Activated CD4-positive, alpha-beta T cell treated with anti-CD3 and anti-CD28 coated beads, Interleukin-10, Interleukin-2, amounts not matched to agents 100 ng/mL and 50 ng/mL, durations not matched to agents 16 hours and 8 hours (primary cell): ENCODE data around the gene FAF2.
A peak's percentile ranks its signal among the peaks of the same experiment; 100 is the strongest.
"Not testable (repeated sequence)": the region's sequence is repeated elsewhere in the genome, so short reads cannot be mapped to it uniquely, and the experiment has no call there.

Experiments
- DNase-seq: peaks from one replicate; pipeline ENCODE4 v3.0.0-alpha.2; 2020

Gene FAF2, protein sequence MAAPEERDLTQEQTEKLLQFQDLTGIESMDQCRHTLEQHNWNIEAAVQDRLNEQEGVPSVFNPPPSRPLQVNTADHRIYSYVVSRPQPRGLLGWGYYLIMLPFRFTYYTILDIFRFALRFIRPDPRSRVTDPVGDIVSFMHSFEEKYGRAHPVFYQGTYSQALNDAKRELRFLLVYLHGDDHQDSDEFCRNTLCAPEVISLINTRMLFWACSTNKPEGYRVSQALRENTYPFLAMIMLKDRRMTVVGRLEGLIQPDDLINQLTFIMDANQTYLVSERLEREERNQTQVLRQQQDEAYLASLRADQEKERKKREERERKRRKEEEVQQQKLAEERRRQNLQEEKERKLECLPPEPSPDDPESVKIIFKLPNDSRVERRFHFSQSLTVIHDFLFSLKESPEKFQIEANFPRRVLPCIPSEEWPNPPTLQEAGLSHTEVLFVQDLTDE

GRCh38 chr5:176447978-176448608 lies at the start of gene FAF2:
FAF2 (plus strand) TSS chr5:176448385; CDS start chr5:176448408, 23 bp downstream.
- peak; percentile 98 for DNase-seq

DNA sequence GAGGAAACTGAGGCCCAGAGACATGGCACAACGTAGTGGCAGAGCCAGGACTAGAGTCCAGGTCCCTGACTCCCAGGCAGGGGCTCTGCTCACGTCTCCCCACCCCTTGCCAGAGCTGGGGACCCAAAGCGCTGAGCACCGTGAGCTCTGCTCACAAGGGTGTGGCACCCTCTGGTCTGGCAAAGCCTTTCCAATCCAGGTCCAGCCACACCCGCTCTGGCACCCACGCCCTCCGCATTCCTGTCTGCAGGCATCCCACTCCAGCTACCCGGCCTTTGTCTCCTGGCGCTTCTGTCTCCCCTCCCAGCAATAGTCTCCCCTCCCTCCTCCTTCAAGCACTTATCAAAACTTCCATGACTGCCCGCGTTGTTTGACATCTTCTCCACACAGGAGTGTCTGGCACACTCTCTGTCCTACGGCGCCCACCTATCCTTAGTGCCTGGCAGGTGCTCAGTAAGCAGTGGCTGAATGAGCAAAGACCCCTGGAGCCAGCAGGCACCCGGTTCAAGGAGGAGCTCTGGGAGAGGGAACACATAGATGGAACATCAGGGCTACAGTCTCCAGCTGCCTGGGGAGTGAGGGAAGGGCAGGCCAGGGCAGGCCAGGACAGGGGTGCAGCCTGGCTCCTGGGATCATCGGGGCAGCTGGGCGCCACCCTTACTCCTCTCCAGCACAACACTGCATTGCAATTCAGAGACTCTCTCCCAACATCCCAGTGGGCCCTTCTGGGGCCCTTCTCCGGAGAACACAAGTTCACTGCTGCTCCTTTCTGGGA lies 47.6 kb upstream of the FAF2 start:
- no peak for DNase-seq

- DNase-seq: no peak
Observed at GRCh38 chr5:176401281-176402205, 46.6 kb upstream of the FAF2 start.

DNA sequence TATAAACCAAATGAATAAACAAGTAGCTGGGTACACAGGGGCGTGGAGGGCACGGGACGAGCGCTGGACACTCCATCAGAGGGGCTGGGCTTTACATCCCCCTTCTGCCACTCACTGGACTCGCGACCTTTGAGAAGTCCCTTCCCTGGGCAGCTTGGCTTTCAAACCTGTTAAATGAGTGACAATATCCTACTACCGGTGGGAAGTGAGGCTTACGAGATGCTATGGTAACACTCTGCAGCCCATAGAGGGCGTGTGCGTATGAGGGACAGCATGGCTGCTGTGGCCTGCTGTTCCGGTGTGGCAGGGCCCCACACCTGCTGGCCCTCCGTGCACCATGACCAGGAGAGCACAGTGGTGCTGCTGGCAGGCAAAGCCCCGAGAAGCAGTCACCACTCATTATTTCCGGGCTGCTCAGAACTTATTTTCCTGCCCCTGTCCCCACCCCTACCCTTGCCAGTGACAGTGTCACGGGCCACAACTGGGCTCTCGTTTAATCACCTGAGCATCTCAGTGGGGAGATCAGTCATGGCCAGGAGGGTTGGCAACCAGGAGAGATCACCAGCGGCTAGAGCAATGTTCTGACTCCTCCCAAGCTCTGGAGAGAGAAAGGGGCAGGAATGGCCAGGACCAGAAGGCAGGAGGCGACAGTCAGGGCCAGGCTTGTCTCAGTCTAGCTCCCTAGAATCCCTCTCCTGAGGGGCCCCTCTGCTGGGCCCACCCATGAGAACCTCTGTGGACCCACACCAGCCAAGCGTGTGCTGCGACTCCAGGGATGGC lies 42.3 kb upstream of the FAF2 start:
- DNase-seq: no peak

DNA sequence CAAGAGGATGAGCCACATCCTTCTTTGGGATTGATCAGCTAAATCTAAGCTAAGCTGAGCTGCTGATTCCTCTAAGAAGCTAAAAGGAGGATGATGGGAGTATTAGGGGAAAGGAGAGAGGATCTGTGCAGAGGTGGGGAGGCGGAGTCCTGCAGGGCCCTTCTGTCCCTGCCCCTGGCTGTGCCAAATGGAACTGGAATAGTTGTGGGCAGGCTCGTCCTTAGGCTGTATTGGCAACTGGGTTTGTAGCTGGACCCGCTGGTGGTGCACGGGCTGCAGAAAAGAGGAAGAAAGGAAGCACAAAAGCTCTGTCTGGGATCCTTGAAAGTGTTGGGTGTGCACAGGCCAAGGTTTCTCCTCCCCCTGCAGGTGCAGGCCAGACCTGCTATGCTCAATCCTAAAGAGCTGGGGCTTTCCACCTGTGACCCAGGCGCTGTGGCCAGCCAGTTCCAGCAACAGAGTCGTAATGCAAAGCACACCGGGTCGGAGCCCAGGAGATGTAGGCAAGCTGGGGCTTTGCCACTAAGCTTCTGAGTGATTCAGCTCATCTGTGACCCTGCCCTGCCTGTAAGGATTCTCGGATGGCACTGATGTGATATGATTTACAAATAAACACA lies 41.6 kb upstream of the FAF2 start:
- no peak for DNase-seq

GRCh38 chr5:176407456-176408251 lies 40.5 kb upstream of the FAF2 start:
- DNase-seq: no peak

DNA sequence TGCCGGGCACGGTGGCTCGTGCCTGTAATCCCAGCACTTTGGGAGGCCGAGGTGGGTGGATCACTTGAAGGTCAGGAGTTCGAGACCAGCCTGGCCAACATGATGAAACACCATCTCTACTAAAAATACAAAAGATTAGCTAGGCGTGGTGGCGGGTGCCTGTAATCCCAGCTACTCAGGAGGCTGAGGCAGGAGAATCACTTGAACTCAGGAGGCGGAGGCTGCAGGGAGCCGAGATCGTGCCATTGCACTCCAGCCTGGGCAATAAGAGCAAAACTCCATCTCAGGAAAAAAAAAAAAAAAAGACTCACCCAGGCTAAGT lies 40.0 kb upstream of the FAF2 start:
- DNase-seq: not testable (repeated sequence)

- no peak for DNase-seq
Observed at GRCh38 chr5:176408590-176408989, 39.6 kb upstream of the FAF2 start.

GRCh38 chr5:176409765-176410164 lies 38.4 kb upstream of the FAF2 start:
- DNase-seq: no peak

GRCh38 chr5:176410486-176411180 lies 37.6 kb upstream of the FAF2 start:
- DNase-seq: no peak

DNA sequence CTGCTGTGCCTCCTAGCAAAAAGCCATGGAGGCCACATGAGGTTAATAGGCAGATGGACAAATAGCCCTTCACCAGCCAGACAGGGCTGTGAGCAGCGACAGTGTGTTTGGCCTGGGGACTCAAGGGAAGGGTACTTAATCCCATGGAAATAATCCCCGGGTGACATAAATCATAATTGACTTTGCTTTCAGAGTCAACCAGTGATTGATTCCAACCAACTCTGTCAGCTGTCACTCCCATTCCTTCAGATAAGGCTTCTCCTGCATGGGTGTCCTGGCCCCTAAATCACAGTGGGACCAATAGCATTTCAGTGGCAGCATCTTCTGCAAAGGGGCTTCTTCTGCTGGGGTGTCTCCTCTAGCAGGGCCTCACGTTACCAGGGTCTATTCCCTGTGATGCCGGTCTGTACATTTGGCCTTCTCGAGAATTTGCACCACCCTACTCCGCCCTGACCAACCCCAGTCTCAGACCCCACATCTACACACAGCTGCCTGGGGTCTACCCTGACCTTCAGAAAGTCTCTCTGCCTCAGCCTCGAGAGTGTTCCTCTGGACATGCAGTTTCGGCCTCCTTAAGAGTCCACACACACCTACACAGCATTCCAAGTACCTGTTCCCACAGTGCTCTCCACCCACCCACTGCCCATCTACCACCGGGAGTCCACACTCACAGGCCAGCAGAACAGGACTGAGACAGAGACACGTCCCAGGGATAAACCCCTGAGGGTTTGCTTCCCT lies 35.5 kb upstream of the FAF2 start:
- no peak for DNase-seq

- DNase-seq: no peak
Observed at GRCh38 chr5:176413255-176413565, 35.0 kb upstream of the FAF2 start.

GRCh38 chr5:176413709-176414191 lies 34.4 kb upstream of the FAF2 start:
- DNase-seq: no peak

DNA sequence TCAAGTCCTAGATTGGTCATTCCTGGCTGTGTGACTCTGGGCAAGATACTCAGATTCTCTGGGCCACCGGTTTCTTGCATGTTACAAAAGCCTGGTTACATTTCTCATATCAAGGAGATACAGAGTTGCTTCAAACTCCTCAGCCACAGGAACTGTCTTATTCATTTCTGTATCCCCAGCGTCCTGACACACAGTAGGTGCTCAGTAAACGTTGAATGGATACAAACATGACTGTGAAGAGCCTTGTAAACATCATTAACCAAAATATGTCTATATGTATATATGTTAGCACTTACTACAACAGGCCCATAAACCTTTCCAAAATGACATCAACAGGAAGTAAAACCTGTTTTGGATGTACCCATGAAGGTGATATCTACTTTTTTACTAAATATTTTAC lies 33.5 kb upstream of the FAF2 start:
- no peak for DNase-seq

DNA sequence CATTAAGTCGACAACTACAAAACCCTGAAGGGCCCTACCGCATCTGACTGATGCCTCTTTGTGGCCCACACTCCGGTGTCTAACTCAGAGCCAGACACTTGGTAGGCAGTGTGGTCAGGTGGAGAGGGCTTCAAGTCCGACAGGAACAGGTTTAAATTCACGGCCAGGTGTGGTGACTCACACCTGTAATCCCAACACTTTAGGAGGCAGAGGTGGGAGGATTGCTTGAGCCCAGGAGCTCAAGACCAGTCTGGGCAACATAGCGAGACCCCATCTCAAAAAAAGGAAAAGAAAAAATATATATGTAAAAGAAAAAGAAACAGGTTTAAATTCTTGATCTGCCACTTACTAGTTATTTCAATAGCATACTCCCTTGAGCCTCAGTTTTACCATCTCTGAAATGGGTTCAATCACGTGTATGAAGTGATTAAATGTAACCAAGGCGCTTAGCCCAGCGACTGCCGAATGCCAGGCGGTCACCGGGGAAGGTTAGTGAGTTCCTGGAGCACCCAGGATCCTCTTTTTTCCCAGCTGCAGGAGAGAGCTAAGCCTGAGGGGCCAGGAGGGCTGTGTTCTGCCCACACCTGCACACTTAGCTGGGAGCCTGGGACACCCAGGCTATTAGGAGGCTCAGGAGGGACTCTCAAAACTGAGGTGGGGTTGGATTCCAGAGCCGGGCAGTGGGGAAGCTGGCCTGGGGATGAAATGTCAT lies 32.8 kb upstream of the FAF2 start:
- no peak for DNase-seq

- DNase-seq: peak; percentile 92
Observed at GRCh38 chr5:176415952-176416924, 31.9 kb upstream of the FAF2 start, which contains the start of gene CLTB. CLTB (minus strand) TSS chr5:176416539; CDS start chr5:176416363, 176 bp downstream.

GRCh38 chr5:176416965-176417364 lies 31.2 kb upstream of the FAF2 start:
- DNase-seq: no peak
